ENCODE results near the gene ARID4B.

ARID4B gene

DNA sequence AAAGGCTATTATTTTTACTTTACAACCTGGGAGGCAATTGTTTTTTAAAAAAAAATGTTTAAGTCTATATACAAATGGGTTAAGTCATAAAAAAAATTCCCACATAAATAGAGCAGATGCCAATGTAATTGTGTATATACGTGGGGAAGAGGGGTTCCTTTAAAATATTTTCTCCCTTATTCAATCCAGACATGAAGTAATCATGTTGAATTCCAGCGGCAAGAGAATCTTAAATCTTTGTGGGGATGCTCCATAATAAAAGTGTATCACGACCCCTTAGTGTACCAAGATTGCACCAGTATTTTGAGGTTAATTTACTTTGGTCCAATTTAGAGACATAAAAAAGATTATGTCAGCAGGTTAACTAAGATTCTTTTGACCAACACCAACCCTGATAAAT, 62.1 kb downstream of the ARID4B start:
- H3K4me3 ChIP-seq (replicated peaks; ENCODE audit: insufficient read depth, low read length) = no peak overlapping the region
- TF ChIP-seq, protein P1, sequence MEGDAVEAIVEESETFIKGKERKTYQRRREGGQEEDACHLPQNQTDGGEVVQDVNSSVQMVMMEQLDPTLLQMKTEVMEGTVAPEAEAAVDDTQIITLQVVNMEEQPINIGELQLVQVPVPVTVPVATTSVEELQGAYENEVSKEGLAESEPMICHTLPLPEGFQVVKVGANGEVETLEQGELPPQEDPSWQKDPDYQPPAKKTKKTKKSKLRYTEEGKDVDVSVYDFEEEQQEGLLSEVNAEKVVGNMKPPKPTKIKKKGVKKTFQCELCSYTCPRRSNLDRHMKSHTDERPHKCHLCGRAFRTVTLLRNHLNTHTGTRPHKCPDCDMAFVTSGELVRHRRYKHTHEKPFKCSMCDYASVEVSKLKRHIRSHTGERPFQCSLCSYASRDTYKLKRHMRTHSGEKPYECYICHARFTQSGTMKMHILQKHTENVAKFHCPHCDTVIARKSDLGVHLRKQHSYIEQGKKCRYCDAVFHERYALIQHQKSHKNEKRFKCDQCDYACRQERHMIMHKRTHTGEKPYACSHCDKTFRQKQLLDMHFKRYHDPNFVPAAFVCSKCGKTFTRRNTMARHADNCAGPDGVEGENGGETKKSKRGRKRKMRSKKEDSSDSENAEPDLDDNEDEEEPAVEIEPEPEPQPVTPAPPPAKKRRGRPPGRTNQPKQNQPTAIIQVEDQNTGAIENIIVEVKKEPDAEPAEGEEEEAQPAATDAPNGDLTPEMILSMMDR (IDR thresholded peaks at IDR 0.05; ENCODE audit: insufficient read depth, low read length) = no peak
- TF ChIP-seq POLR2AphosphoS5 (IDR thresholded peaks at IDR 0.05; ENCODE audit: low read depth) (no peak), SPI1 (IDR thresholded peaks at IDR 0.05; ENCODE audit: borderline replicate concordance, low read depth) (no peak), GABPA (IDR thresholded peaks at IDR 0.05; ENCODE audit: low read depth) (no peak)
- TF ChIP-seq, protein P2, sequence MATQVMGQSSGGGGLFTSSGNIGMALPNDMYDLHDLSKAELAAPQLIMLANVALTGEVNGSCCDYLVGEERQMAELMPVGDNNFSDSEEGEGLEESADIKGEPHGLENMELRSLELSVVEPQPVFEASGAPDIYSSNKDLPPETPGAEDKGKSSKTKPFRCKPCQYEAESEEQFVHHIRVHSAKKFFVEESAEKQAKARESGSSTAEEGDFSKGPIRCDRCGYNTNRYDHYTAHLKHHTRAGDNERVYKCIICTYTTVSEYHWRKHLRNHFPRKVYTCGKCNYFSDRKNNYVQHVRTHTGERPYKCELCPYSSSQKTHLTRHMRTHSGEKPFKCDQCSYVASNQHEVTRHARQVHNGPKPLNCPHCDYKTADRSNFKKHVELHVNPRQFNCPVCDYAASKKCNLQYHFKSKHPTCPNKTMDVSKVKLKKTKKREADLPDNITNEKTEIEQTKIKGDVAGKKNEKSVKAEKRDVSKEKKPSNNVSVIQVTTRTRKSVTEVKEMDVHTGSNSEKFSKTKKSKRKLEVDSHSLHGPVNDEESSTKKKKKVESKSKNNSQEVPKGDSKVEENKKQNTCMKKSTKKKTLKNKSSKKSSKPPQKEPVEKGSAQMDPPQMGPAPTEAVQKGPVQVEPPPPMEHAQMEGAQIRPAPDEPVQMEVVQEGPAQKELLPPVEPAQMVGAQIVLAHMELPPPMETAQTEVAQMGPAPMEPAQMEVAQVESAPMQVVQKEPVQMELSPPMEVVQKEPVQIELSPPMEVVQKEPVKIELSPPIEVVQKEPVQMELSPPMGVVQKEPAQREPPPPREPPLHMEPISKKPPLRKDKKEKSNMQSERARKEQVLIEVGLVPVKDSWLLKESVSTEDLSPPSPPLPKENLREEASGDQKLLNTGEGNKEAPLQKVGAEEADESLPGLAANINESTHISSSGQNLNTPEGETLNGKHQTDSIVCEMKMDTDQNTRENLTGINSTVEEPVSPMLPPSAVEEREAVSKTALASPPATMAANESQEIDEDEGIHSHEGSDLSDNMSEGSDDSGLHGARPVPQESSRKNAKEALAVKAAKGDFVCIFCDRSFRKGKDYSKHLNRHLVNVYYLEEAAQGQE (IDR thresholded peaks at IDR 0.05; ENCODE audit: insufficient replicate concordance, low read depth) = no peak
- no peak for DNase-seq (ENCODE audit: low read depth in 1 of 2, low spot score in 1 of 2)
- H3K27me3 ChIP-seq (ENCODE audit: insufficient read depth, poor library complexity, severe bottlenecking) = no peaks in the 10 kb centered on the region
- H3K27ac ChIP-seq (replicated peaks) = no peak overlapping the region

DNA sequence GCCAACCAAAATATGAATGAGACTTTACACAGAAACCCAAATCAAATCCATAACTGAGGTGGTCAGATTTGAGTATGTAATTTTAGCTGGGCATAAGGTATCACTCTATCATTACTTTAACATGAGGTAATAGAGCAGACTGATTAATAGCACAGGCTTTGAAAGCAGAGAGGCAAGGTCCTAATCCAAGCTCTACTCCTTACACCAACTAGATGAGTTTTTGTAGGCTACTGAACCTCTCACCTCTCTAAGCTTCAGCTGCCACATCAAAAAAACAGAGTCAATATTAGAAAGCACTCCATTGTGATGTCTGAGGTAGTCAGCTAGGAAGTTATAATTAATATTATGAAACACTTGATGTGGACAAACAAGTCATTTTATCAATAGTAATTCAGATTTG, 63.7 kb downstream of the ARID4B start:
- Histone ChIP-seq H3K27ac (replicated peaks) (no peak overlapping the region), H3K4me3 (replicated peaks; ENCODE audit: insufficient read depth, low read length) (no peak overlapping the region), H3K27me3 (ENCODE audit: insufficient read depth, poor library complexity, severe bottlenecking) (no peaks in the 10 kb centered on the region)
- TF ChIP-seq GABPA (IDR thresholded peaks at IDR 0.05; ENCODE audit: low read depth) = no peak
- DNase-seq (ENCODE audit: low read depth in 1 of 2, low spot score in 1 of 2) = no peak

DNA sequence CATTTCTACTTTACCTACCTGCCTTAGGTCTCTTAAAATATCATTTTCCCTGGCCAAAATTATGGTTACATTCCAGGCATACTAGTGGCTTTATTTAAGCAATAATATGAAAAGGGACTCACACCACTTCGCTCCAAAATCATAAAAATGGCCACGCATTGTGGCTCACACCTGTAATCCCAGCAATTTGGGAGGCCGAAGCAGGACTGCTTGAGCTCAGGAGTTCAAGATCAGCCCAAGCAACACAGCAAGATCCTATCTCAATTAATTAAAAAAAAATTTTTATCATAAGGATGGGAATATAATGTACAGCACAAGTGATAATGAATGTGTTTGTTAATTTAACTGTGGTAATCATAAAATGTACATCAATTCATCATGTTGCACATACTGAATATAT, 65.4 kb downstream of the ARID4B start:
- H3K27me3 ChIP-seq (ENCODE audit: insufficient read depth, poor library complexity, severe bottlenecking) = no peaks in the 10 kb centered on the region
- DNase-seq (ENCODE audit: low read depth in 1 of 2, low spot score in 1 of 2) = no peak
- no peak overlapping the region for H3K27ac ChIP-seq (replicated peaks)
- TF ChIP-seq, protein P2 (IDR thresholded peaks at IDR 0.05; ENCODE audit: insufficient replicate concordance, low read depth) = no peak
- no peak for TF ChIP-seq SPI1 (IDR thresholded peaks at IDR 0.05; ENCODE audit: borderline replicate concordance, low read depth)
- TF ChIP-seq POLR2AphosphoS5 (IDR thresholded peaks at IDR 0.05; ENCODE audit: low read depth) = no peak
- TF ChIP-seq, protein P1 (IDR thresholded peaks at IDR 0.05; ENCODE audit: insufficient read depth, low read length) = no peak
- no peak for TF ChIP-seq GABPA (IDR thresholded peaks at IDR 0.05; ENCODE audit: low read depth)
- H3K4me3 ChIP-seq (replicated peaks; ENCODE audit: insufficient read depth, low read length) = no peak overlapping the region

DNA sequence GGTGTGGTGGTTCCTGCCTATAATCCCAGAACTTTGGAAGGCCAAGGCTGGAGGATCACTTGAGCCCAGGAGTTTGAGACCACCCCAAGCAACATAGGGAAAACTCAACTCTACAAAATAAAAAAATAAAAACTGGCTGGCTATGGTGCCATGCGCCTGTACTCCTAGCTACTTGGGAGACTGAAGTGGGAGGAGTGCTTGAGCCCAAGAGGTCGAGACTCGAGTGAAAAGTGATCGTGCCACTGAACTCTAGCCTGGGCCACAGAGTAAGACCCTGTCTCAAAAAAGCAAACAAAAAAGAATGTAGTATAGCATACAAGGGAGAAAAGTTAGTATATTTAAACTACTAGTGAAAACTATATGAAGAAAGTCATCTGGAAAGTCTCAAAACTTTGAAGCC, 66.7 kb downstream of the ARID4B start:
- TF ChIP-seq, protein P1 (IDR thresholded peaks at IDR 0.05; ENCODE audit: insufficient read depth, low read length) = no peak
- TF ChIP-seq GABPA (IDR thresholded peaks at IDR 0.05; ENCODE audit: low read depth) (no peak), POLR2AphosphoS5 (IDR thresholded peaks at IDR 0.05; ENCODE audit: low read depth) (no peak)
- TF ChIP-seq, protein P2 (IDR thresholded peaks at IDR 0.05; ENCODE audit: insufficient replicate concordance, low read depth) = no peak
- H3K4me3 ChIP-seq (replicated peaks; ENCODE audit: insufficient read depth, low read length) = no peak overlapping the region
- no peak for DNase-seq (ENCODE audit: low read depth in 1 of 2, low spot score in 1 of 2)
- no peak overlapping the region for H3K27ac ChIP-seq (replicated peaks)
- no peaks in the 10 kb centered on the region for H3K27me3 ChIP-seq (ENCODE audit: insufficient read depth, poor library complexity, severe bottlenecking)
